ENCODE results near the gene PRSS58.

PRSS58 gene

GRCh38 chr7:142257958-142258357 is at the start of gene PRSS58:
PRSS58 (minus strand) TSS chr7:142258058; CDS start chr7:142257707, 351 bp downstream.
- DNase-seq: no peak

- DNase-seq: no peak
Measured at GRCh38 chr7:142307246-142307900, 49.5 kb upstream of the PRSS58 start.

- peak; percentile 12 for DNase-seq
Measured at GRCh38 chr7:142303650-142304049, 45.8 kb upstream of the PRSS58 start.

GRCh38 chr7:142301923-142302550 is 44.2 kb upstream of the PRSS58 start:
- DNase-seq: no peak

GRCh38 chr7:142301299-142301698 is 43.4 kb upstream of the PRSS58 start:
- no peak for DNase-seq

- DNase-seq: no peak
Measured at GRCh38 chr7:142300689-142301088, 42.8 kb upstream of the PRSS58 start.

- DNase-seq: no peak
Measured at GRCh38 chr7:142299237-142299781, 41.5 kb upstream of the PRSS58 start.

- DNase-seq: no peak
Measured at GRCh38 chr7:142298627-142299026, 40.8 kb upstream of the PRSS58 start.

- DNase-seq: no peak
Measured at GRCh38 chr7:142298009-142298408, 40.2 kb upstream of the PRSS58 start.

- DNase-seq: no peak
Measured at GRCh38 chr7:142280263-142280662, 22.4 kb upstream of the PRSS58 start.

GRCh38 chr7:142279601-142280000 is 21.7 kb upstream of the PRSS58 start:
- no peak for DNase-seq

- DNase-seq: no peak
Measured at GRCh38 chr7:142275028-142275427, 17.2 kb upstream of the PRSS58 start.

GRCh38 chr7:142272841-142273240 is 15.0 kb upstream of the PRSS58 start:
- no peak for DNase-seq

GRCh38 chr7:142263598-142264380 is 5.9 kb upstream of the PRSS58 start:
- no peak for DNase-seq

- no peak for DNase-seq
Measured at GRCh38 chr7:142250705-142251104, 7.2 kb downstream of the PRSS58 start.

- no peak for DNase-seq
Measured at GRCh38 chr7:142249918-142250317, 7.9 kb downstream of the PRSS58 start.

GRCh38 chr7:142248166-142249160 is 9.4 kb downstream of the PRSS58 start:
- no peak for DNase-seq

GRCh38 chr7:142243823-142244222 is 14.0 kb downstream of the PRSS58 start:
- no peak for DNase-seq

- no peak for DNase-seq
Measured at GRCh38 chr7:142240546-142240945, 17.3 kb downstream of the PRSS58 start.

- no peak for DNase-seq
Measured at GRCh38 chr7:142231716-142232115, 26.1 kb downstream of the PRSS58 start.

- DNase-seq: no peak
Measured at GRCh38 chr7:142228537-142229104, 29.2 kb downstream of the PRSS58 start.

Measured in midbrain (tissue), 1 donor.